T-helper 2 cell (primary cell): ENCODE data around the gene MAP1S.
A peak's percentile ranks its signal among the peaks of the same experiment; 100 is the strongest.

ENCODE experiments used
- DNase-seq, 5 experiments: peaks; one replicate each; pipeline versions ENCODE4 v3.0.0 to v3.0.0-alpha.2; 2012 to 2022

The MAP1S gene

GRCh38 chr19:17737690-17738153 is 18.4 kb downstream of the MAP1S start:
- no peak for DNase-seq

- no peak for DNase-seq
These were observed 20.0 kb downstream of the MAP1S start for GRCh38 chr19:17739121-17739875.

GRCh38 chr19:17741456-17741855 is 22.2 kb downstream of the MAP1S start:
- no peak for DNase-seq

- no peak for DNase-seq
These were observed 24.7 kb downstream of the MAP1S start for GRCh38 chr19:17743874-17744580.

- peak; percentile 89 to 97 (median 90) for DNase-seq
These were observed 28.2 kb downstream of the MAP1S start for GRCh38 chr19:17747205-17748098.

- no peak for DNase-seq
These were observed 29.8 kb downstream of the MAP1S start for GRCh38 chr19:17748884-17749638.

- DNase-seq = peak in 1 of 5 experiments; percentile 38
These were observed 30.6 kb downstream of the MAP1S start for GRCh38 chr19:17749912-17750317.

- DNase-seq = peak; percentile 71 to 95 (median 82)
These were observed 32.0 kb downstream of the MAP1S start, which contains the start of gene FCHO1 for GRCh38 chr19:17751103-17751911. TSS of gene FCHO1 (plus strand) at chr19:17751477. CDS start at chr19:17755165, 3,688 bp downstream.

GRCh38 chr19:17751912-17752273 is 32.6 kb downstream of the MAP1S start:
- peak in 1 of 5 experiments; percentile 26 for DNase-seq

GRCh38 chr19:17752865-17753639 is 33.8 kb downstream of the MAP1S start:
- no peak for DNase-seq

- no peak for DNase-seq
These were observed 34.7 kb downstream of the MAP1S start for GRCh38 chr19:17753976-17754375.

GRCh38 chr19:17754634-17755442 is 35.6 kb downstream of the MAP1S start:
- DNase-seq = no peak

- no peak for DNase-seq
These were observed 36.2 kb downstream of the MAP1S start for GRCh38 chr19:17755443-17755890.

GRCh38 chr19:17755977-17756670 is 36.8 kb downstream of the MAP1S start:
- DNase-seq = peak in 2 of 5 experiments; percentile 31 to 68

- no peak for DNase-seq
These were observed 37.8 kb downstream of the MAP1S start for GRCh38 chr19:17757125-17757524.

- no peak for DNase-seq
These were observed 39.2 kb downstream of the MAP1S start for GRCh38 chr19:17758515-17758914.

- DNase-seq = no peak
These were observed 41.9 kb downstream of the MAP1S start for GRCh38 chr19:17761148-17761547.

GRCh38 chr19:17762505-17763229 is 43.4 kb downstream of the MAP1S start:
- DNase-seq = peak in 1 of 5 experiments; percentile 38
